ENCODE results near the gene TAPBP.

DNA sequence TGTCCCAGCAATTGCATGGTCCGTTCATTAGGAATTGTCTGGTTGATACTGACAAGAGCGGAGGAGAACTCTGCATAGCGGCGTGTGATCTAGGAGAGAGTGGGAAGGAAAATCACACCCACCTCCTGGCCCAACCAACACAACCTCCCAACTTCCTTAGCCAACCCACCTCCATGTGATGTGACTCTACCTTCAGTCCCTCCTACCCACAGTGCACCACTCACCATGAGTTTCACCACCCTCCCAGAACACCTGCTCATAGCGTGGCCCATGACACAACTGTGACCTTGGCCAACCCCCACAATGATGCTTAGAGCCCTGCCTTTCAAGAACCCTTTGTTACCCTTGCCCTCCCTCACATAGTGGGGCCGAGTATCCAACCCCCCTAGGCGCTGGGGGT is 49.9 kb downstream of the TAPBP start:
- TF ChIP-seq, protein P1, sequence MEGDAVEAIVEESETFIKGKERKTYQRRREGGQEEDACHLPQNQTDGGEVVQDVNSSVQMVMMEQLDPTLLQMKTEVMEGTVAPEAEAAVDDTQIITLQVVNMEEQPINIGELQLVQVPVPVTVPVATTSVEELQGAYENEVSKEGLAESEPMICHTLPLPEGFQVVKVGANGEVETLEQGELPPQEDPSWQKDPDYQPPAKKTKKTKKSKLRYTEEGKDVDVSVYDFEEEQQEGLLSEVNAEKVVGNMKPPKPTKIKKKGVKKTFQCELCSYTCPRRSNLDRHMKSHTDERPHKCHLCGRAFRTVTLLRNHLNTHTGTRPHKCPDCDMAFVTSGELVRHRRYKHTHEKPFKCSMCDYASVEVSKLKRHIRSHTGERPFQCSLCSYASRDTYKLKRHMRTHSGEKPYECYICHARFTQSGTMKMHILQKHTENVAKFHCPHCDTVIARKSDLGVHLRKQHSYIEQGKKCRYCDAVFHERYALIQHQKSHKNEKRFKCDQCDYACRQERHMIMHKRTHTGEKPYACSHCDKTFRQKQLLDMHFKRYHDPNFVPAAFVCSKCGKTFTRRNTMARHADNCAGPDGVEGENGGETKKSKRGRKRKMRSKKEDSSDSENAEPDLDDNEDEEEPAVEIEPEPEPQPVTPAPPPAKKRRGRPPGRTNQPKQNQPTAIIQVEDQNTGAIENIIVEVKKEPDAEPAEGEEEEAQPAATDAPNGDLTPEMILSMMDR (IDR thresholded peaks at IDR 0.05; ENCODE audit: low read depth, low read length), result no peak
- TF ChIP-seq, protein P2, sequence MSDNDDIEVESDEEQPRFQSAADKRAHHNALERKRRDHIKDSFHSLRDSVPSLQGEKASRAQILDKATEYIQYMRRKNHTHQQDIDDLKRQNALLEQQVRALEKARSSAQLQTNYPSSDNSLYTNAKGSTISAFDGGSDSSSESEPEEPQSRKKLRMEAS (IDR thresholded peaks at IDR 0.05; ENCODE audit: low read depth, low read length), result no peak
- TF ChIP-seq MYC (IDR thresholded peaks at IDR 0.05; ENCODE audit: low read depth, low read length) (no peak), POLR2A (IDR thresholded peaks at IDR 0.05; ENCODE audit: extremely low read depth, insufficient read length) (no peak)
